Kidney (tissue), 14 donors: ENCODE results near the gene TXNRD1. TPM values are rescaled to one million over a fixed set of nuclear protein-coding genes. Genes with fewer than 3 reads are reported as not detected.

Experiments
- DNase-seq, 5 donors: peaks; one replicate each; pipeline ENCODE4 v3.0.0-alpha.2; 2013 to 2020
- FAIRE-seq: peaks from 2 replicates; lab custom pipeline; 2012; peaks lifted over from hg19 to GRCh38; lab: Jason Lieb, UNC
- H3K27ac ChIP-seq, 2 donors: one replicate each; pipeline ENCODE4 v1.7.0; 2013; ENCODE audit warnings: low read depth in 2 of 2, low read length in 2 of 2, inconsistent platforms in 1 of 2
- H3K27me3 ChIP-seq: one replicate; pipeline ENCODE4 v1.7.1; 2013; ENCODE audit warnings: low read length, inconsistent platforms; ENCODE audit not compliant: control insufficient read depth, insufficient read depth
- H3K36me3 ChIP-seq, 3 donors: one replicate each; pipeline versions ENCODE4 v1.7.0 to v1.7.1; 2013; ENCODE audit warnings: low read length in 3 of 3, control low read depth in 1 of 3, inconsistent platforms in 1 of 3; ENCODE audit not compliant: insufficient read depth in 3 of 3, control insufficient read depth in 2 of 3
- H3K4me1 ChIP-seq, 3 donors: one replicate each; pipeline versions ENCODE4 v1.7.0 to v1.7.1; 2013; ENCODE audit warnings: low read length in 3 of 3, inconsistent platforms in 1 of 3, low read depth in 1 of 3; ENCODE audit not compliant: control insufficient read depth in 2 of 3, insufficient read depth in 2 of 3
- H3K4me3 ChIP-seq, 3 donors: one replicate each; pipeline versions ENCODE4 v1.7.0 to v1.8.1; 2013; ENCODE audit warnings: low read length in 3 of 3, control low read depth in 1 of 3, inconsistent platforms in 1 of 3
- H3K9ac ChIP-seq, 3 donors: one replicate each; pipeline versions ENCODE4 v1.7.0 to v1.7.1; 2013; ENCODE audit warnings: low read length in 3 of 3, control low read depth in 1 of 3, inconsistent platforms in 1 of 3
- H3K9me3 ChIP-seq, 3 donors: one replicate each; pipeline versions ENCODE4 v1.7.0 to v1.7.1; 2013; ENCODE audit warnings: low read length in 3 of 3, control low read depth in 1 of 3, inconsistent platforms in 1 of 3; ENCODE audit not compliant: control insufficient read depth in 2 of 3, insufficient read depth in 1 of 3
- intact Hi-C: fragments of 100-400 bp; cut with DNase I; formaldehyde crosslinking; loops from one replicate; pipeline ENCODE4 v1.11.1; 2022
- polyA plus RNA-seq: library from polyadenylated mRNA; stranded (reverse); fragments of 350-450 nt; fragmentation: Illumina TruSeq; extraction: RNeasy Lipid Tissue Mini Kit (QIAGEN cat#74804); gene quantifications from one replicate; pipeline ENCODE4 v1.2.3, GENCODE V29; 2014; ENCODE audit warnings: low read depth, low replicate concordance; ENCODE audit not compliant: insufficient read depth
- total RNA-seq: library from RNA; stranded (reverse); fragmentation: NEBNext Ultra II Directional; extraction: Animal tissue kit (Norgen Biotek cat#: 25700); gene quantifications from one replicate; pipeline ENCODE4 v1.2.1, GENCODE V29; 2021
- TF ChIP-seq, protein P1 (sequence below): IDR thresholded peaks from 3 replicates; pipeline ENCODE4 v1.5.1; 2012; ENCODE audit warnings: mild to moderate bottlenecking, moderate library complexity, borderline replicate concordance; ENCODE audit not compliant: insufficient read depth; ENCODE audit errors: extremely low read depth
- donor health status: control.
- donor health status: control.
- donor health status: control.
- donor health status: control.
- donor health status: control.
- donor health status: DM: yes; HTN: yes; CAD: no.
- donor health status: Normal renal cell carcinoma (clear cell type).

TXNRD1 gene
- total and polyA plus RNA-seq, 2 donors from 2014 or later = 45.0 to 73.2 TPM

GRCh38 chr12:104190641-104191176, 24.9 kb upstream of the TXNRD1 start:
- FAIRE-seq (no peak), DNase-seq (no peak)
- Histone ChIP-seq H3K36me3 (no peaks in the 10 kb centered on the region), H3K27me3 (no peaks in the 10 kb centered on the region), H3K4me1 (no peaks in the 10 kb centered on the region), H3K9ac (no peak overlapping the region), H3K4me3 (no peak overlapping the region), H3K9me3 (no peaks in the 10 kb centered on the region), H3K27ac (no peak overlapping the region)
- TF ChIP-seq, protein P1, sequence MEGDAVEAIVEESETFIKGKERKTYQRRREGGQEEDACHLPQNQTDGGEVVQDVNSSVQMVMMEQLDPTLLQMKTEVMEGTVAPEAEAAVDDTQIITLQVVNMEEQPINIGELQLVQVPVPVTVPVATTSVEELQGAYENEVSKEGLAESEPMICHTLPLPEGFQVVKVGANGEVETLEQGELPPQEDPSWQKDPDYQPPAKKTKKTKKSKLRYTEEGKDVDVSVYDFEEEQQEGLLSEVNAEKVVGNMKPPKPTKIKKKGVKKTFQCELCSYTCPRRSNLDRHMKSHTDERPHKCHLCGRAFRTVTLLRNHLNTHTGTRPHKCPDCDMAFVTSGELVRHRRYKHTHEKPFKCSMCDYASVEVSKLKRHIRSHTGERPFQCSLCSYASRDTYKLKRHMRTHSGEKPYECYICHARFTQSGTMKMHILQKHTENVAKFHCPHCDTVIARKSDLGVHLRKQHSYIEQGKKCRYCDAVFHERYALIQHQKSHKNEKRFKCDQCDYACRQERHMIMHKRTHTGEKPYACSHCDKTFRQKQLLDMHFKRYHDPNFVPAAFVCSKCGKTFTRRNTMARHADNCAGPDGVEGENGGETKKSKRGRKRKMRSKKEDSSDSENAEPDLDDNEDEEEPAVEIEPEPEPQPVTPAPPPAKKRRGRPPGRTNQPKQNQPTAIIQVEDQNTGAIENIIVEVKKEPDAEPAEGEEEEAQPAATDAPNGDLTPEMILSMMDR = no peak
- intact Hi-C loops = no loop called here

DNA sequence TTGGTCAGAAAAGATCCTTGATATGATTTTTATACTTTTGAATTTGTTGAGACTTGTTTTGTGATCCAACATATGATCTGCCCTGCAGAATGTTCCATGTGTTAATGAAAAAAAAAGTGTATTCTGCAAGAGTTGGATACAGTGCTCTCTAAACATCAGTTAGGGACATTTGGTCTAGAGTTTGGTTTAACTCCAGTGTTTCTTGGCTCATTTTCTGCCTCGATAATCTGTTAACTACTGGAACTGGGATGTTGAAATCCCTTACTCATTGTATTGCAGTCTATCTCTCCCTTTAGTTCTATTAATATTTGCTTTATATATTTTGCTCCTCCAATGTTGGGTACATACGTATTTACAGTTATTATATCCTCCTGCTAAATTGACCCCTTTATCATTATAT, 18.3 kb upstream of the TXNRD1 start:
- DNase-seq (no peak), FAIRE-seq (no peak)
- intact Hi-C loops = no loop called here
- no peaks in the 10 kb centered on the region for H3K4me1 ChIP-seq
- TF ChIP-seq, protein P1 = no peak
- no peaks in the 10 kb centered on the region for H3K27me3 ChIP-seq
- H3K4me3 ChIP-seq = no peak overlapping the region
- peaks cover 0 to 1% (median 0%) of the 10 kb centered on the region in 3 donors for H3K9me3 ChIP-seq
- H3K27ac ChIP-seq = no peak overlapping the region
- no peaks in the 10 kb centered on the region for H3K36me3 ChIP-seq
- H3K9ac ChIP-seq = no peak overlapping the region

DNA sequence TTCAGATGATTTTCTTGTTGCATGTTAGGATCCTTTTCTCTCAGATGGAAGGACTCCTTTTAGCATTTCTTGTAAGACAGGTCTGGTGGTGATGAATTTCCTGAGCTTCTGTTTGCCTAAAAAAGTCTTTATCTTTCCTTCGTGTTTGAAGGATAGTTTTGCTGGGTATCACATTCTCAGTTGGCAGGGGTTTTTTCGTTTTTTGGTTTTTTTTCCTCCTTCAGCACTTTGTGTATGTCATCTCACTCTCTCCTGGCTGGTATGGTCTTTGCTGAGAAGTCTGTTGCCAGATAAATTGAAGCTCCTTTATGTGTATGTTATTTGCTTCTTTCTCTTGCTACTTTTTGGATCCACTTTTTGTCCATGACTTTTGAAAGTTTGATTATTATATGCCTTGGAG, 15.6 kb upstream of the TXNRD1 start:
- Histone ChIP-seq H3K9me3 (peaks cover 0 to 1% (median 0%) of the 10 kb centered on the region in 3 donors), H3K27me3 (no peaks in the 10 kb centered on the region), H3K4me3 (no peak overlapping the region), H3K4me1 (no peaks in the 10 kb centered on the region), H3K36me3 (no peaks in the 10 kb centered on the region), H3K27ac (no peak overlapping the region), H3K9ac (no peak overlapping the region)
- TF ChIP-seq, protein P1 = no peak
- FAIRE-seq = no peak
- intact Hi-C loops = no loop called here
- DNase-seq = no peak
